Type B pancreatic cell (in vitro differentiated cells): ENCODE measurements around the gene TBX6. TPM values are rescaled to one million over a fixed set of nuclear protein-coding genes. Genes with fewer than 3 reads are reported as not detected.

Experiments used
- DNase-seq: peaks from one replicate; pipeline ENCODE4 v3.0.0; 2021; ENCODE audit warnings: mixed read lengths; ENCODE audit not compliant: unreplicated experiment; ENCODE audit errors: extremely low spot score
- H3K27ac Mint-ChIP-seq: 2 replicates; pipeline ENCODE4 v1.8.0; 2021; ENCODE audit warnings: mild to moderate bottlenecking, mixed read lengths
- H3K27me3 Mint-ChIP-seq: 2 replicates; pipeline ENCODE4 v1.8.0; 2021; ENCODE audit warnings: mixed read lengths
- H3K36me3 Mint-ChIP-seq: 2 replicates; pipeline ENCODE4 v1.8.0; 2021; ENCODE audit warnings: mixed read lengths
- H3K4me1 Mint-ChIP-seq: one replicate; pipeline ENCODE4 v1.8.0; 2021; ENCODE audit warnings: mixed read lengths; ENCODE audit not compliant: unreplicated experiment
- H3K4me3 Mint-ChIP-seq: 2 replicates; pipeline ENCODE4 v1.8.0; 2021; ENCODE audit warnings: mild to moderate bottlenecking, mixed read lengths
- H3K9me3 Mint-ChIP-seq: 2 replicates; pipeline ENCODE4 v1.8.0; 2021; ENCODE audit warnings: mixed read lengths
- CTCF ChIP-seq: fragments of 200-600 bp; sonication (generic); conservative IDR thresholded peaks from 2 replicates; pipeline ENCODE4 v1.5.0; 2021; ENCODE audit warnings: antibody characterized with exemption, mild to moderate bottlenecking
- total RNA-seq: library from RNA; stranded (reverse); gene quantifications from 2 replicates; pipeline ENCODE4 v1.2.1, GENCODE V29; 2021; ENCODE audit warnings: low replicate concordance

The TBX6 gene
- total RNA-seq, 1 donor from 2014 or later = 1.6 TPM

- no peaks in the 10 kb centered on the region for H3K9me3 Mint-ChIP-seq
- H3K36me3 Mint-ChIP-seq = peaks cover 23% of the 10 kb centered on the region
- H3K4me1 Mint-ChIP-seq = peaks cover 9% of the 10 kb centered on the region
- H3K4me3 Mint-ChIP-seq = peak overlapping the region; percentile 92
- TF ChIP-seq CTCF = no peak
- no peak for DNase-seq
- H3K27ac Mint-ChIP-seq = peak overlapping the region; percentile 96
- H3K27me3 Mint-ChIP-seq = no peaks in the 10 kb centered on the region
Measured at GRCh38 chr16:30066761-30067583, 24.8 kb downstream of the TBX6 start.

- H3K36me3 Mint-ChIP-seq = peaks cover 22% of the 10 kb centered on the region
- peaks cover 8% of the 10 kb centered on the region for H3K4me1 Mint-ChIP-seq
- no peak for DNase-seq
- H3K27ac Mint-ChIP-seq = peak overlapping the region; percentile 96
- H3K9me3 Mint-ChIP-seq = no peaks in the 10 kb centered on the region
- no peak for TF ChIP-seq CTCF
- no peaks in the 10 kb centered on the region for H3K27me3 Mint-ChIP-seq
- peak overlapping the region; percentile 92 for H3K4me3 Mint-ChIP-seq
Measured at GRCh38 chr16:30065943-30066760, 25.6 kb downstream of the TBX6 start.

- H3K36me3 Mint-ChIP-seq = peaks cover 24% of the 10 kb centered on the region
- no peaks in the 10 kb centered on the region for H3K27me3 Mint-ChIP-seq
- peak within 1 kb of the TSS; percentile 96 for H3K27ac Mint-ChIP-seq
- peak; percentile 95 for DNase-seq
- no peak for TF ChIP-seq CTCF
- H3K4me1 Mint-ChIP-seq = peaks cover 16% of the 10 kb centered on the region
- H3K9me3 Mint-ChIP-seq = no peaks in the 10 kb centered on the region
- peak within 1 kb of the TSS; percentile 92 for H3K4me3 Mint-ChIP-seq
Measured at GRCh38 chr16:30065102-30065942, 26.4 kb downstream of the TBX6 start, which contains the start of gene ALDOA. TSS of gene ALDOA (plus strand) at chr16:30065760. CDS start at chr16:30066898, 1,138 bp downstream.

GRCh38 chr16:30064729-30065101, 27.0 kb downstream of the TBX6 start:
- TF ChIP-seq CTCF = no peak
- no peaks in the 10 kb centered on the region for H3K27me3 Mint-ChIP-seq
- H3K27ac Mint-ChIP-seq = peak overlapping the region; percentile 96
- H3K4me1 Mint-ChIP-seq = peaks cover 17% of the 10 kb centered on the region
- no peak for DNase-seq
- H3K9me3 Mint-ChIP-seq = no peaks in the 10 kb centered on the region
- H3K36me3 Mint-ChIP-seq = peaks cover 22% of the 10 kb centered on the region
- H3K4me3 Mint-ChIP-seq = peak overlapping the region; percentile 92
